Psoas muscle (tissue), 8 donors: ENCODE results near the gene SLC2A4. TPM values are rescaled to one million over a fixed set of nuclear protein-coding genes. Genes with fewer than 3 reads are reported as not detected.
"Not testable (repeated sequence)": the region's sequence is repeated elsewhere in the genome, so short reads cannot be mapped to it uniquely, and the experiment has no call there.

Experiments used
- ATAC-seq, 4 donors: fragments of 200-7000 bp; cut with Tn5 transposase; one replicate each; pipeline ENCODE4 v1.9.1; 2020; ENCODE audit warnings: moderate library complexity in 3 of 4, mild to moderate bottlenecking in 2 of 4
- DNase-seq, 2 donors: peaks; one replicate each; pipeline ENCODE4 v3.0.0-alpha.2; 2020
- H3K27ac ChIP-seq: fragments of 200-600 bp; one replicate; pipeline ENCODE4 v1.8.0; 2022
- H3K27me3 ChIP-seq, 3 donors: fragments of 200-600 bp in 1 of 3; one replicate each; pipeline versions ENCODE4 v1.6.1 to v1.8.0; 2013 to 2022; ENCODE audit warnings: low read length in 2 of 3, mild to moderate bottlenecking in 2 of 3, moderate library complexity in 1 of 3; ENCODE audit not compliant: insufficient read depth in 3 of 3
- H3K36me3 ChIP-seq, 2 donors: fragments of 200-600 bp in 1 of 2; one replicate each; pipeline versions ENCODE4 v1.6.1 to v1.8.0; 2013 to 2022; ENCODE audit warnings: low read depth in 1 of 2, mild to moderate bottlenecking in 1 of 2, moderate library complexity in 1 of 2; ENCODE audit not compliant: insufficient read depth in 1 of 2
- H3K4me1 ChIP-seq: fragments of 200-600 bp; one replicate; pipeline ENCODE4 v1.8.0; 2022
- H3K4me3 ChIP-seq: fragments of 200-600 bp; one replicate; pipeline ENCODE4 v1.8.0; 2022; ENCODE audit warnings: mild to moderate bottlenecking
- H3K9me3 ChIP-seq: fragments of 200-600 bp; one replicate; pipeline ENCODE4 v1.8.0; 2022
- CTCF ChIP-seq: fragments of 200-600 bp; IDR thresholded peaks from one replicate; pipeline ENCODE4 v1.8.0; 2022; ENCODE audit warnings: antibody characterized with exemption
- WGBS, 3 donors: extraction: QIAGEN DNeasy Blood & Tissue Kit; methylation state at CpG; one replicate each; pipeline versions ENCODE4 v1.1.6 to v1.1.7; 2013; 5-methylcytosine and 5-hydroxymethylcytosine counted together
- intact Hi-C, 2 donors: fragments of 100-400 bp; cut with DNase I; formaldehyde crosslinking; loops; one replicate each; pipeline versions ENCODE4 v1.11.0 to v1.14.2; 2022
- polyA plus RNA-seq, 3 donors: library from polyadenylated mRNA; stranded (reverse); fragments of 200-250 nt; gene quantifications; one replicate each; pipeline ENCODE4 v1.2.3, GENCODE V29; 2013
- total RNA-seq, 4 donors: library from RNA; stranded (reverse); fragmentation: NEBNext Ultra II Directional in 2 of 4; extraction: Animal tissue kit (Norgen Biotek cat#: 25700) in 2 of 4; gene quantifications; one replicate each; pipeline versions ENCODE4 v1.2.1 to v1.2.4, GENCODE V29; 2021 to 2023
- donor health status: healthy with polysubstance abuse.
- donor health status: DM: no; HTN: no; CAD: no; lungs with moderate emphysema.
- donor health status: Bipolar disorder and iron deficiency.
- donor health status: healthy.
- donor health status: DM: yes; HTN: yes; CAD: no.
- donor health status: DM: no; HTN: no; CAD: no.
- donor health status: DM: no; HTN: no; CAD: no.
- donor health status: DM: yes; HTN: yes; CAD: no.

Gene SLC2A4
- total and polyA plus RNA-seq, 7 donors: 19.4 to 257 (median 127) TPM

GRCh38 chr17:7241783-7242716 lies 39.5 kb upstream of the SLC2A4 start, which contains the start of gene GABARAP:
Gene GABARAP (minus strand): TSS chr17:7242449. CDS start chr17:7242330, 119 bp downstream.
- Histone ChIP-seq H3K27me3 (no peaks in the 10 kb centered on the region), H3K4me3 (peak within 1 kb of the TSS; percentile 96), H3K9me3 (no peaks in the 10 kb centered on the region), H3K4me1 (peaks cover 23% of the 10 kb centered on the region), H3K36me3 (peaks cover 7 to 53% of the 10 kb centered on the region in 2 donors), H3K27ac (peak within 1 kb of the TSS; percentile 87)
- intact Hi-C loops: loop anchor here (2.0 to 10.0 kb wide), 3 partner anchors 39 to 903 kb away; partner anchors contain the start of genes SENP3 (in 1 of the 2) and SLC2A4 (in 1 of the 2)
- ATAC-seq (peak; percentile 40 to 64 (median 48)), DNase-seq (peak; percentile 94 to 97)
- WGBS, 3 donors: 0 to 1% (median 0%) methylated on average over 62 of the region's 62 CpGs
- no peak for TF ChIP-seq CTCF

DNA sequence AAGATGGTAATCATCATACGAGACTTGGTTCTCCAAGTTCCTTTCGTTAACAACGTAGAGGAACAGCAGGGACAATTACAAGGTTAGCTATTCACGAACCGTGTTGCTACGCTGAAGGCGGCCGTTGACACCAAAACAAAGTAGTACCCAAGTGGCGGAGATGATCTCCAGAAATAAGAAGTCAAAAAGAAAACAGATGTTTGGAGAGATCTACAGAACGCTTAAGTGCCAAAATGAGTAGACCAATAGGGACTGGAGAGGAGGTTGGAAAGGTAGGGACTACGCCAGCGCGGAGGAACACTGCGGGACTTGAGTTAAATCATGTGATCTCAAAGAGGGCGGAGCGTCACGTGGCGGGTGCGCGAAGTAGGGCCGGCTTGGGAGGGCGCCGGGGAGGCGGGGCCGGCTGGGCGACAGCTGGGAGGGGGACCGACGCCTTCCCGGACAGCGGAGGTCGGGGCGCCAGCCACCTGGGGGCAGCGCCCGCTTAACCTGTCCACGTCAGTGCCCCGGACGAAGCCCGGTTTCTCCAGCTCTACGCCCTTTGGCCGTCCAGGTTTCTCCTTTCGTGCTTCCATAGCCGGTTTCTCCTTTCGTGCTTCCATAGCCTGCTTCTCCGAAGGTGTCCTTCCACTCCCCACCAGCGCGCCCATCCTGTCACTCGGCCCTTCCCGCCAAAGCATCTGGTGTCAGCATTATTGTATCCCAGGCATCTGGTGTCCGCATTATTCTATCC lies 38.6 kb upstream of the SLC2A4 start:
- peaks cover 30% of the 10 kb centered on the region for H3K4me1 ChIP-seq
- ATAC-seq (peak; percentile 65 to 75 (median 66)), DNase-seq (peak; percentile 97 to 98)
- intact Hi-C loops: loop anchor here (2.0 to 10.0 kb wide), 3 partner anchors 38 to 902 kb away; partner anchors contain the start of genes SENP3 (in 1 of the 2) and SLC2A4 (in 1 of the 2)
- H3K9me3 ChIP-seq: no peaks in the 10 kb centered on the region
- H3K36me3 ChIP-seq: peaks cover 7 to 55% of the 10 kb centered on the region in 2 donors
- H3K27me3 ChIP-seq: no peaks in the 10 kb centered on the region
- WGBS, 3 donors: 0 to 1% (median 1%) methylated on average over 38 to 49 of the region's 49 CpGs
- peak overlapping the region; percentile 87 for H3K27ac ChIP-seq
- H3K4me3 ChIP-seq: peak overlapping the region; percentile 96
- peak; percentile 12 for TF ChIP-seq CTCF

DNA sequence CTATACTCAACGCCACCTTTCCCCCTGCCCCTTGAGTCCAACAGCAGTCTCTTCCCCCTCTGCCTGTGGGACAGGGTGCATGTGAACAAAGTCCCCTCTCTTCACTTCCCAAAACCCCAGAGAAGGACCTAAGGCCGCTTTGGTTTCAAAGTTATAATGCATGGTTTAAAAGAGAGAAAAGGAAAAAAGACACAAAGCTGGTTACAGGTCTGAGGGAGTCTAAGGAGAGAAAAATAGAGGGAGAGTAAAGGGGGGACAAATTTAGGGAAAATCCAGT lies 38.1 kb upstream of the SLC2A4 start:
- ATAC-seq: no peak
- 23 to 24% (median 24%) methylated on average over 2 of the region's 2 CpGs for WGBS, 3 donors
- Histone ChIP-seq H3K4me3 (peak overlapping the region; percentile 96), H3K36me3 (peaks cover 7 to 55% of the 10 kb centered on the region in 2 donors), H3K27ac (peak overlapping the region; percentile 87), H3K27me3 (no peaks in the 10 kb centered on the region), H3K4me1 (peaks cover 35% of the 10 kb centered on the region), H3K9me3 (no peaks in the 10 kb centered on the region)
- no peak for TF ChIP-seq CTCF
- no peak for DNase-seq
- intact Hi-C loops: loop anchor here (2.0 to 10.0 kb wide), 3 partner anchors 37 to 901 kb away; partner anchors contain the start of genes SENP3 (in 1 of the 2) and SLC2A4 (in 1 of the 2)

DNA sequence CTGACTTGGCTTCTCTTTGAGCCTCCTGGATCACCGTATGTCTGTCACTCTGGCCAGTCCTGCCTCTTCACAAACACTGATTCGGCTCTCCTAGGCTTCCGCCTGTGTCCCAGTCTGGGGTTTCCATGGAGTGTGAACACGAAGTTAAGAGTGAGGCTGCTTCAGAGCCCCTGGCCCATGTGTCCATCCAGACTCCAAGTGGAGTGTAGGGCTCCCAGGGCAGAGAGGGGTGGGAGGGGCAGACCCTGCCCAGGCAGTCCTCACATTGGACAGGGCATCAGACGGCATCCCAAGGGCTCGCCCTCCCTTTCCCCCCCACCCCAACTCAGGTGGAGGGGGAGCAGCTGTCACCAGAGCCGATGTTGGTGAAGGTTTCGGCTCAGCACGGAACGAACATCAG lies 37.7 kb upstream of the SLC2A4 start:
- H3K27me3 ChIP-seq, H3K9me3 ChIP-seq, DNase-seq, ATAC-seq: not testable (repeated sequence)
- Histone ChIP-seq H3K4me1 (peaks cover 39% of the 10 kb centered on the region), H3K36me3 (peaks cover 7 to 55% of the 10 kb centered on the region in 2 donors), H3K4me3 (peak overlapping the region; percentile 96), H3K27ac (peak overlapping the region; percentile 87)
- 48 to 76% (median 58%) methylated on average over 9 to 10 of the region's 10 CpGs for WGBS, 3 donors
- intact Hi-C loops: loop anchor here (2.0 to 10.0 kb wide), 3 partner anchors 37 to 901 kb away; partner anchors contain the start of genes SENP3 (in 1 of the 2) and SLC2A4 (in 1 of the 2)
